C1 segment of cervical spinal cord (tissue), 14 donors: ENCODE results near the gene AMN1.
"Not testable (repeated sequence)": the region's sequence is repeated elsewhere in the genome, so short reads cannot be mapped to it uniquely, and the experiment has no call there.

Source experiments
- DNase-seq, 14 donors: peaks; one replicate each; lab custom pipeline; 2025; lab: John Stamatoyannopoulos, UW

The AMN1 gene

DNA sequence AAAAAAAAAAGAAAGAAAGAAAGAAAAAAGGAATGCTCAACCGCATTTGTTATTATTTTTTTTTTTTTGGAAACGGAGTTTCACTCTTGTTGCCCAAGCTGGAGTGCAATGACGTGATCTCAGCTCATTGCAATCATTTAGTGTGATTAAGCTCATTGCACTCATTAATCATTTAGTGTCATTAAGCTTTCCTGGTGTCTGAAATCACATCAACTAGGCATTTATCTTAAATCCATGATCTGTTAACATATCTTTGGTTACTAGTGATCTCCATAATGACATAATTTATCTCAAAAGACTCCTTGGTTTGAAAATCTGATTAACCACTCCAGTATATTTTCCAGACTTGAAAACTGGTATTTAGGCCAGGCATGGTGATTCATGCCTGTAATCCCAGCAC lies 43.0 kb downstream of the AMN1 start:
- DNase-seq, result no peak

GRCh38 chr12:31682136-31682962 lies 46.5 kb downstream of the AMN1 start:
- DNase-seq, result peak in 4 of 14 donors; percentile 1 to 11 (median 3)

GRCh38 chr12:31672521-31672920 lies 56.3 kb downstream of the AMN1 start:
- no peak for DNase-seq

GRCh38 chr12:31669582-31669981 lies 59.2 kb downstream of the AMN1 start:
- DNase-seq, result not testable (repeated sequence)

DNA sequence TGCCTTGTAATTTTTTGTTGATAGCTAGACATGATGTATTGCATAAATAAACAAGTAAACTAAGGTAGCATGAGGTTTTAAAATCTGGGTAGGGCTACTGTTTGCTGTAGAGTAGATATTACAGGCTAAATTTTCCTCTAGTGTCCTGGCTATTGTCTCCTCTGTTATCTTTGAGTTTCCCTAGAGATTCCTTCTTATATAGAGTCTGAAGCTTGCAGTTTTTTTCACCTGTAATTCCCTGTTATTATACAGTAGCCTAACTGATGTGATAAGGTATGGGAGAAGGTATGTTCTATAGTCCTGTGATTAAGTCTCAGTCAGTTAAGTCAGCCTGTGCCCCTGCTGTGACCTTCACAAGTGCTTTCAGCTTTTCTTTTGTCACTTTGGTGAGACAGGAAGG lies 59.8 kb downstream of the AMN1 start:
- no peak for DNase-seq

DNA sequence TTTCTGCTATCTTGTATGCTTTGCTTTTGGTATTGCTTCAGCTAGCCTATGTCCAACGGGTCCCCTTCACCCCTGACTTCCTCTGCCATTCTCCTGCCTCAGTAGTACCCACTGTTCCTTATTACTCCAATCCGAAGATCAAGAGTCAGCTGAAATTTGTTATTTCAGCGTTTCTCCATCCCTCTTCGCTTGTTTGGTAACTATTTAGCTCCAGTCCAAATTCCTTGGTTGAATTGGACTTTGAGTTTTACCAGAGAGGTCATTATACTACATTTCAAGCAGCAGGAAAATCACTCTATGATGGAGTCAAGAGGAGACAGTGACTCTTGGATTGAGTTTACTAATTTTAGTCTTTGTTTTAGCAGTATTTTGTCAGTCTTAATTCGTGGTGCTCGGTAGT lies 64.8 kb downstream of the AMN1 start:
- no peak for DNase-seq

DNA sequence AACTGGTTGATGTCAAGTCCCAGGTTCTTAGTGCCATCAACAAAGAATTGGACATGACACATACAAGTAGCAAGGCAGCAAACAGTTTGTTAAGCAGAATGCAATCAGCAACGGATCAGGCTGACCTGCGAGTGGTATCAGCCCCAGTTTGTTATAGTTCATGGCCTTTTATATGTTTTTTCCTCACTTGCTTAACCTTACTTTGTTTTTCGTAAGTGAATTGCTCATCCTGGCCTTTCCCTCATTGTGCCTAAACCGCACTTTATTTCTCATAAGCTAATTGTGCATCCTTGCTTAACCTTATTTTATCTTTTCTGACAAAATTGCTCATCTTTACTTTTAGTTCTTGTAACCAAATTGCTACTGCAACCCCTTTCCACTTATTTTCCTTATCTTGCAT lies 65.2 kb downstream of the AMN1 start:
- DNase-seq, result no peak

- DNase-seq, result no peak
These were observed 66.5 kb downstream of the AMN1 start for GRCh38 chr12:31662176-31662849.

DNA sequence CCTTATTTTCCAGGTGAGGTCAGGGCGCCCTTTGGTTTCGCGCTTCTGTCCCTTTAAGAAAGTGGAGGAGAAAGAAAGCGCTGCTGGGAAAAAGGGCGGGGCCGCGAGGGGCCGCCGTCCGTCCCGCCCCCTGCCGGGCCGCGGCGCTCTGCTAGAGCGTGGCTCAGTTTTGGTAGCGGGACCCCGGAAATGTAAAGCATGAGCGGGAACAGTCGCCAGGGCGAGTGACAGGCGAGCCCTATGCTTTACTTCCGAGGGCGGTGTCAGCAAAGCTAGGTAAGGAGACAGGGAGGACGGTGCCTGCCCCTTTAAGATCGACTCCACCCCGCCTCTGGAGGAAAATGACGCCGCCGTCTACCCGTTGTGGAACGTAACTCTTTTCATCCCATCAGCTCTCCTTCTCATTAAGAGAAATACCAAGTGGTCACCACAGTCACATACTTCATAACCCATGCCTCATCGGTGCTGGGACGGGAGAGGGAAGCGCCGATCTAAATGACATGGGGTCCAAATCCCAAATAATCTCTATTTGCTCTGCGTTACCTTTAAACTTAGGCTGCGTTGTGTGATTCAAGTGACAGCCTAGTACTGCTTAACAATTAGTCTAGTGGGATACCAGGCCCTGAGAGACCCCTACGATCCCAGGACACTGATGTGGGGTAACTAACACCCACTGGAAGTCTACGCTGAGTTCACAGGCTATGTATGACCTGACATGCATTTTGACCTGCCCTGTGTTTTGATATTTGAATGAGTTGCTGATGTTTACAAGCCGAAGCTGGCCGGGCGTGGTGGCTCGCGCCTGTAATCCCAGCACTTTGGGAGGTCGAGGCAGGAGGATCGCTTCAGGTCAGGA lies 69.5 kb downstream of the AMN1 start, which contains the start of gene ETFBKMT:
ETFBKMT (plus strand) TSS at position 602 of the 856 bp plus-strand sequence. CDS start 2,266 bp downstream, outside the sequence.
- peak; percentile 62 to 98 (median 90) for DNase-seq

GRCh38 chr12:31658471-31659086 lies 70.2 kb downstream of the AMN1 start:
- DNase-seq, result peak in 1 of 14 donors; percentile 18

- DNase-seq, result no peak
These were observed 73.0 kb downstream of the AMN1 start for GRCh38 chr12:31655792-31656191.

DNA sequence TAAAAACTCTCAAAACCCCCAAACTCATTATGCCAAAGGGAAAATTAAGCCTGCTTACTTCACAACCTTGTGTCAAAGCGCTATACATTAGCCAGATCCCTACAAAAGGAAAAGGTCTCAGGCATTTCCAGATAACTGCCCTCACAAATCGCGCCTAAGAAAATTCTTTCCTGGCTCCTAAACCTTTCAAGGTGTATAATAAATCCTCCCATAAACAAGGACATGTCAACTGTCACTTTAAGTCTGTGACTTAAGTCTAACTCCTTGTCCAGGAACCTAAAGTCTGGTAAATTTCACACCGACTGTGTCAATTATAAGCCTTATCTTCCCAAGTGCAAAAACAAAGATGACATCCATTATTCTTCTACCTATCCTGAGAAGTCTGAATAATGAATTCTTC lies 73.6 kb downstream of the AMN1 start:
- DNase-seq, result no peak

- no peak for DNase-seq
These were observed 76.8 kb downstream of the AMN1 start for GRCh38 chr12:31651893-31652521.

DNA sequence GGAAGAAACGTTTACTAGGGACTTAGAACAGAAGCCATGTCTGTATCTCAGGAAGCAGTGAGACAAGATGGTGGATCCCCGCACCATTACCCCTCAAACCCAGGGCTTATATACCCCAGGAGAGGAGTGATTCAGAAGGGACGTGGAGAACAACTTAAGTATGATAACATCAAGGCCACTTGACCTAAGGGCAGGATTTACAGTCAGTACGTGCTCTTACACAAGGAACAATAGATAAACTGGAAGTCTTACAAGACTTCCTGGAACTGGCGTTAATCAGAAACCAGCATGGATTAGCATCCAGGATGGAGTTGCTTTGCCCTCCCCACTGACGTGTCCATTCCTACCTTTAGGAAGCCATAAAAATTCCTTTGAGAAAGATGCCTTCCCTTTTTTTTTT lies 77.9 kb downstream of the AMN1 start:
- no peak for DNase-seq

DNA sequence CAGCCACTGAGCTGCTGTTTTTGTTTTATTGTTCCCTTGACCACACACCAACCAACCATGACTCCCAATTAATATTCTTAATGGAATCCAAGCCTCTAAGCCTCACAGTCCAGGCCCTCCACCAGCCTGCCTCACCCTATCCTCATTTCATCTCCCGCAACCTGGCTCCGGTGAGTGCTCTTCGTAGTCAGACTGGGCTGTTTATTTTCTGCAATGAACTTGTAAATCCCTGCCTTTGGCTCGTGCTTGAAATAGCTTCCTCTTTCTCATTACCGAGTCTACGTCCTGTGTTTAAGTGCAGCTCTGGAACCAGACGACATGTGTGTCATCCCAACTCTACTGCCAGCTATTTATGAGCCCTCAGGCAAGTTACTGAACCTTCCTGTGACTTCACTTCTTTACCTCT lies 81.7 kb downstream of the AMN1 start:
- no peak for DNase-seq

GRCh38 chr12:31645924-31646323 lies 82.9 kb downstream of the AMN1 start:
- no peak for DNase-seq

GRCh38 chr12:31644536-31644935 lies 84.3 kb downstream of the AMN1 start:
- DNase-seq, result no peak

DNA sequence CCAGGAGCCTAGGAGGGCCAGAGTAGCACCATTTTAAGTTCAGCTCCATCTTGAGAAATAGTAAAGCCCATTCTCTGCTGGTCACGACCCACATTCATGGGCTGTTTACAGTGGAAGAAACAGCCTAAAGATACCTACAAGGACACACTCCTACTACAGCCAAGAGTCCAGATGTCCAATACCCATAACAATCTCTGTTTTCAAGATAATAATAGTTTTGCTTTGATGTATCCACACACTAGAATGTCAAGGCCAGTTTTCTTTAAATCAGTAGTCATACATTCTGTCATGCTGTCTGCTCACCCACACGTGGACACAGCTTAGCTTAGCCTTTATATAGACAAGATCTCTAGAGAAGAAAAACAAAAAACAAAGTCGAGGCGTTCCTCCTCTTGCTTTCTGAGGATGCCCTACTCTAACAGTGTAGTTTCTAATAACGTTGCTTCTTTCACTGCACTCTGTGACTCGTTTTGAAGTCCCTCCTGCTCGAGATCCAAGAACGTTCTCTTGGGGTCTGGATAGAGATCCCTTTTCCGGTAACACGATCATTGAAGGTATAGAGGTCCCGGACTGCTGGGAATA lies 87.2 kb downstream of the AMN1 start:
- no peak for DNase-seq

- no peak for DNase-seq
These were observed 94.2 kb downstream of the AMN1 start for GRCh38 chr12:31634620-31635019.

- DNase-seq, result no peak
These were observed 95.4 kb downstream of the AMN1 start for GRCh38 chr12:31633464-31633863.

DNA sequence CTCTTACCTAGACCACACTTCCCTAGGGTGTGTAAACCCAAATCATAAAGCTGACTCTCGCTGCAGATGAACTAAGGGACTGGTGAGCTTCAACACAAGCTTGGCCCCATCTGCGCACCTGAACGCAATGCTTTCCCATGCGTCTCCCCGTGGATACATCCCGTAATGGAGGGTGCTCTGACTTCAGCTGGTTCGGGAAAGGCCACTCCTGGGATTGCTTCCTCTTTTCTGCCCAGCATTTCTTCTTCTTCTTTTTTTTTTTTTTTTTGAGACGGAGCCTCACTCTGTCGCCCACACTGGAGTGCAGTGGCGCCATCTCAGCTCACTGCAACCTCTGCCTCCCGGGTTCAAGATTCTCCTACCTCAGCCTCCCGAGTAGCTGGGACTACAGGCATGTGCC lies 97.0 kb downstream of the AMN1 start:
- no peak for DNase-seq
